NCI-H345 (cell line): ENCODE data around the gene SRD5A2.
A peak's percentile ranks its signal among the peaks of the same experiment; 100 is the strongest.

Experiments used
- DNase-seq: peaks from one replicate; lab custom pipeline; 2025; lab: John Stamatoyannopoulos, UW

The SRD5A2 gene

GRCh38 chr2:31580321-31581117 lies at the start of gene SRD5A2:
Gene SRD5A2 (minus strand): TSS chr2:31580938. CDS start chr2:31580900, 38 bp downstream.
- no peak for DNase-seq

DNA sequence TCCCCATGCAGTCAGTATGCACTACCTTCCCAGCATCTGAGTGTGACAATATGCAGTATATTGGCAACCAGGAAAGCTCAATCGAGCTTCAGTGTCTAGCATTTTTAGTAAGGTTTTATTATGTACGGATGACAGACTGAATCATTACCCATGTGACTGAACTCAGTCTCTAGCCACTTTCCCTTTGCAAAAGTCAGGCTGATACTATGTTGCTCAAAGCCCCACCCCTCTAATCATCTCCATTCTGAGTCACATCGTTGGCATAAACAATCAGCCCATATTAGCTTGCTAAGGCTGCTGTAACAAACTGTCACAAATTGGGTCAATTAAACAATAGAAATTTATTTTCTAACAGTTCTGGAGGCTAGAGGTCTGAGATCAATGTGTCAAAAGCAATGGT lies 25.8 kb upstream of the SRD5A2 start:
- no peak for DNase-seq

GRCh38 chr2:31598694-31599093 lies 18.0 kb upstream of the SRD5A2 start:
- no peak for DNase-seq

GRCh38 chr2:31586230-31586629 lies 5.5 kb upstream of the SRD5A2 start:
- DNase-seq: no peak

DNA sequence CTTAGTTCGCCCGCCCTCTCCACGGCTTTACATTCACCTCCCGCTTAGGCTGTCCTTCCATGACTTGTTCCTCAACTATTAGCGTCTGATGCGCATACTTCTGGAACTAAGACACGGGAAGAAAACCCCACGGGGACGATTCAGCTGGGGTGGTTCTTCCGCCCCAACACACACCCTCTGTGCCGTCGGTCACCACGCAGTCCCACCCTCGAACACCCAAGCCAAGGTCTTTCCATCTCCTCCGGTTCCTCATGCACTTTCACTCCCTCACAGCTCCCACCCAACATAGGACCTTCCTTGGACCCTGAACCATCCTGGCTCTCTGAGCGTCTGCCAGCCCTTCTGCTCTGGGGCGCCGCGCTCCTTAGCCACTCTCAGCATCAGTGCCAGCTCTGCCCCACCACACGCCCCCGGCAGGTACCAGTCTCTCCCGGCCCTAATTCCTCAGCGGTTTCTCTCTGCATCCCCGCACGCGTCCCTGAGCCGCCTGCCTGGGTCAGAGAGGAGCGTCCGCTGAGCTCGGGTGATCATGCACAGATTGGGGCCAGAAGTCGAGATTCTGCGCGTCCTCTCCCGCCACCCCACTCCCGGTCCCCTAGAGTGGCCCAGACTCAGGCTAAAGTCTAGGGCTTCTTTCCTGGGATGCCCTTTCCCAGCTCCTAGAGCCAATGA lies 522 bp upstream of the SRD5A2 start:
- DNase-seq: no peak

DNA sequence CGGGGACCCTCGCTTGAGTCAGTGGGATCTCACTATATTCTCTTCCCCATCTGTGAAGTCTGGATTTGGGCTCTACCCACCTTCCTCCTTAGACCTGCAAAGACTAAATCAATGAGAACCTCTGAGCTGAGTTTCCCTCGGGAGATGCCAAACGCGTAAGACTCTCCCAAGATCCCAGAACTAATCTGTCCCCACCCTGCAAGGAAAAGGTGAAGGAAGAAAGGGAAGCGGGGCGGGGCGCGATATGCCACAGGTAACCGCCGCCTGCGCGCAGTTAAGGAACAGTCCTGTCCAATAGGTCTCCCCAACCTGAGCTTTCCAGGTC lies 780 bp downstream of the SRD5A2 start:
- no peak for DNase-seq

GRCh38 chr2:31578316-31578715 lies 2.4 kb downstream of the SRD5A2 start:
- peak; percentile 6 for DNase-seq

DNA sequence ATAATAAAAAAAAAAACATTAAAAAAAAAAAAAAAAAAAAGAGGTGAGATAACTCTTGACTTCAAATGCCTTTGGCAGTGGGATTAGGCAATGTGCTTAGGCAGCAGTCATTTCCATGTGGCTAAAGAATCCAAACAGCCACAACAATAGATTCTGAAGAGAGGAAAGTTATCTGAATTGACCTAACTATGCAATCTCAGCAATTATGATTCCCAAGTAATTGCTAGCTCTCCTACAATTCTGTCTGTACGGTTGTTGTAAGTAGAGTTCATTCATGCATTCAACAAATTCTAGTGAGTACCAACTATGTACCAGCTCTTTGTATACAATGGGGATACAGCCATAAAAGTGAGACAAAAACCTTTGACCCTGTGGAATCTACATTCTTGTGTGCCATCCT lies 3.6 kb downstream of the SRD5A2 start:
- no peak for DNase-seq

DNA sequence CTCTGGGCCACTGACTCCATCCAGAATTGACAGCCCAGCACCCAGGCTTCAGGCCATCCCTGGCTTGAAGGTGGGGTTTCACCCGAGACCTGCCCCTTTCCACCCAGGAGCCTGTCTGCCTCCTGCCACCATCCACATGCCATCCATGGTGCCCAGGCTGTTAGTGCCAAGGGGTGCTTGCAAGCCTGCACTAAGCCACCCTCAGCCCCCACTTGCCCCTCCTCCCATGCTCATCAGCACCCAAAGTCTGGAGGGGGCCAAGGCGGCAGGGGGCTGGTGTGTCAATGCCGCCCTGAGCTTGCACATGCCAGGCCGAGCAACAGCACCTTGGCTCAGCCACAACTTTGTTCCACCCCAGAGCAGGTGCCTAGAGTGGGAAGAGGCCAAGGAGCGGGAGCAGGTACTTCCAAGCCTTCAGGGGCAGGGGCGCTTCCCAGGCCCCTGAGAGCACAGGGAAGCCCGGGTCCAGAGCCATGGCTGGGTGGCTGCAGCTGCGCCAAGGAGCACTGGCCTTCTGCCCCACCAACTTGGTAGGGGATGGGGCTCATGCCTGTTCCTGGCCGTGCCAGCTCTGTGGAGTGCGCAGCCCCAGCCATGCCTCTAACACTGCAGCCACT lies 12.0 kb downstream of the SRD5A2 start:
- DNase-seq: no peak

- no peak for DNase-seq
These were observed 13.1 kb downstream of the SRD5A2 start for GRCh38 chr2:31567679-31568078.

- no peak for DNase-seq
These were observed 17.4 kb downstream of the SRD5A2 start for GRCh38 chr2:31563273-31563839.

- no peak for DNase-seq
These were observed 18.9 kb downstream of the SRD5A2 start for GRCh38 chr2:31561823-31562222.

DNA sequence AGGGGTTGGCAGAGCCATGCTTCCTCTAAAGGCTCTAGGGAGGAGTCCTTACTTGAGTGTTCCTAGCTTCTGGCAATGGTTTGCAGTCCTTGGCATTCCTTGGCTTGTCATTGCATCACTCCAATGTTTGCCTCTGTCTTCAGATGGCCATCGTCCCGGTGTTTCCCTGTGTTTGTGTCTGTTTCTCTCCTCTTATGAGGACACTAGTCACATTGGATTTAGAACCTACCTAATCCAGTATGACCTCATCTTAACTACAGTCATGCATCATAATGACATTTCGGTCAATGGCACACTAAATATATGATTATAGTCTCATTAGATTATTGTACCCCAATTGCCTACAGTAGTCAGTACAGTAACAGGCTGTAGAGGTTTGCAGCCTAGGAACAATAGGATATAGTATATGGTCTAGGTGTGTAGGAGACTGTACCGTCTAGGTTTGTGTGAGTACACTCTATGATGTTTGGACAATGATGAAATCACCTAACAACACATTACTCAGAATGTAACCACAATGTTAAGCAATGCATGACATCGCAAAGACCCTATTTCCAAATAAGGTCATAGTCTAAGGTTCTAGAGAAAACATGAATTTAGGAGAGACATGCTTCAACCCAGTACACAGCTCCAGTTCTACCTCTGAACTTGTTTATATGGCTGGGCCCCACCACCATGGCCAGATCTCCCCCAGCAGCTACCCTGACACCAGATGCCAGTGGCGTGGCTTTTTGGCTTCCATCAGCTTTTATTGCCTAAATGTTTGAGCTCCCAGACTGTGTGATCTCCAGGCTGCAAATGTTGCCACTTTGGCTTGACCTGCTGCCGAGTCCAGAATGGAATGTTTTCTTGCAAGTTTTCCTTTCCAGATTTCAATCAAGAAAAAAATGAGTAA lies 22.1 kb downstream of the SRD5A2 start:
- DNase-seq: no peak

- no peak for DNase-seq
These were observed 23.8 kb downstream of the SRD5A2 start for GRCh38 chr2:31556940-31557339.

GRCh38 chr2:31555967-31556706 lies 24.6 kb downstream of the SRD5A2 start:
- no peak for DNase-seq

DNA sequence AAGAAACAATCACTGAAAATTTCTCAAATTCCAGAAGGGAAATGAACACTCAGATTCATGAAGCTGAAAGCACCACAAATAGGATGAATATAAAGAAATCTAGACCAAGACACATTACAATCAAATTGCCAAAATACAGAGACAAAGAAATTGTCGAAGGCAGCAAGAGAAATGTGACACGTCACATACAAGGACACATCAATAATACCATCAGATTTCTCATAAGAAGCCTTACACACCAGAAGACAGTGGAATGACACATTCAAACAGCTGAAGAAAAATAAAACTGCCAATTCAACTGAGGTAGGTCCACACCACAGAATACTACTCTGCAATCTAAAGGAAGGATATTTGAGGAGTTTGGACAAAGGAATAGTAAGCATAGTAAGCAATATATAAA lies 27.4 kb downstream of the SRD5A2 start:
- no peak for DNase-seq

DNA sequence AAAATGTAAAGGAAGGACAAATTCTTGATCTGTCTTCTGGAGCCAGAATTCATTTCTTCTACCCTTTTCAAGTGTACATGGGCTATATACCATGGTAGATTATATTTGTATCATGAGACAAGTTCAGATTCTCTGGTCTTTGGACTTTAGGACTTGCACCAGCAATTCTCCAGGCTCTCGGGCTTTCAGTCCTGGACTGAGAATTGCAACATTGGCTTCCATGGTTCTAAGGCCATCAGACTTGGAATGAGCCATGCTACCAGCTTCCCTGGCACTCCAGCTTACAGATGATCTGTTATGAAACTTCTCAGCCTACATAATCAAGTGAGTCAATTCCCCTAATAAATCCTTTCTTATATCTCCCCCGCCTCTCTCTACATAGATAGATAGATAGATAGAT lies 33.3 kb downstream of the SRD5A2 start:
- no peak for DNase-seq

DNA sequence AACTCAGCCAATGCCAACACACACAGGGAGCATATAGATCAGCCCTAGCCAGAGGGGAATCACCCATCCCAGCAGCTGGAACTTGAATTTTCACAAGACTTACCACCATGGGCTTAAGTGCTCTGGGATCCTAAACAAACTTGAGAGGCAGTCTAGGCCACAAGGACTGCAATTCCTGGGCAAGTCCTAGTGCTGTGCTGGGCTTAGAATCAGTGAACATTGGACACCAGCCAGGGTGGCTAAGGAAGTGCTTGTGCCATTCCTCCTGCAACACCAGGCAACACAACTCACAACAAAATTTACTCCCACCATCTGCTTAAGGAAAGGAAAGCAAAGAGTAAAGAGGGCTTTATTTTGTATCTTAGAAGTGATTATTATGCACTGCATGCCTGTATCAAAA lies 38.9 kb downstream of the SRD5A2 start:
- DNase-seq: no peak

GRCh38 chr2:31539505-31539904 lies 41.2 kb downstream of the SRD5A2 start:
- DNase-seq: no peak

GRCh38 chr2:31535768-31536167 lies 45.0 kb downstream of the SRD5A2 start:
- no peak for DNase-seq

GRCh38 chr2:31534636-31535035 lies 46.1 kb downstream of the SRD5A2 start:
- no peak for DNase-seq
